Measurements from ENCODE around the gene PPP6R2. TPM values are rescaled to one million over a fixed set of nuclear protein-coding genes. Genes with fewer than 3 reads are reported as not detected.
A peak's percentile ranks its signal among the peaks of the same experiment; 100 is the strongest.

Gene PPP6R2
- total RNA-seq, 2 experiments from 2014 or later, result 33.7 to 34.7 TPM

GRCh38 chr22:50460938-50461337 lies 117.8 kb downstream of the PPP6R2 start:
- no peak for DNase-seq
- no peak overlapping the region for H3K27ac Mint-ChIP-seq
- no peak overlapping the region for H3K4me3 Mint-ChIP-seq
- intact Hi-C loops (cut with micrococcal nuclease), result no loop called here
- H3K27me3 Mint-ChIP-seq (ENCODE audit: low read depth), result no peaks in the 10 kb centered on the region
- no peaks in the 10 kb centered on the region for H3K9me3 Mint-ChIP-seq
- CTCF ChIA-PET, result interaction anchor here (1.3 kb wide), 1 partner anchor 37 kb away, joined by 5 read pairs; no protein-coding TSS in a partner anchor
- H3K36me3 Mint-ChIP-seq (ENCODE audit: low read depth), result peaks cover 23% of the 10 kb centered on the region
- H3K4me1 Mint-ChIP-seq (ENCODE audit: low read depth), result no peaks in the 10 kb centered on the region

DNA sequence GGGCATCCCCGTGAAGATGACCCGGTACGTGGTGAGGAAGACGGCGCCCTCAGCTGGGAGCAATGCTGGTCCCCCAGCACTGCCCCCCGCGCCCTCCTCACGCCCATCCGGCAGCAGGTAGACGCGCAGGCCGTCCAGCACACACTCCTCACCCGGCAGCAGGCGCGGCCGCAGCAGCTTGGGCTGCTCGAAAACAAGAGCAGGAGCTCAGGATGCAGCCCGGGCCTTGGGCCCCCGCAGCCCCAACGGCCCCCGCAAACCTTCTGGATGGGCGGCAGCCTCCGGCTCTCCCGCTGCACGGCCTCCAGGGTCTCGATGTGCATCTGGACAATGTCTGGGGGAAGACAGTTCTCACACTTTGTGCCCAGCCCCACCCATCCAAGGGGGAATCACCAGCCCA lies 118.4 kb downstream of the PPP6R2 start:
- no peak for DNase-seq
- CTCF ChIA-PET, result interaction anchor here (1.0 to 1.8 kb wide), 2 partner anchors 11 to 13 kb away, joined by 3 to 5 read pairs; no protein-coding TSS in a partner anchor
- intact Hi-C loops (cut with micrococcal nuclease), result no loop called here
- Mint-ChIP-seq H3K4me1 (ENCODE audit: low read depth) (no peaks in the 10 kb centered on the region), H3K4me3 (no peak overlapping the region), H3K36me3 (ENCODE audit: low read depth) (peaks cover 23% of the 10 kb centered on the region), H3K27ac (no peak overlapping the region), H3K27me3 (ENCODE audit: low read depth) (no peaks in the 10 kb centered on the region), H3K9me3 (no peaks in the 10 kb centered on the region)

GRCh38 chr22:50461979-50462540 lies 118.9 kb downstream of the PPP6R2 start:
- H3K27ac Mint-ChIP-seq, result no peak overlapping the region
- peaks cover 24% of the 10 kb centered on the region for H3K36me3 Mint-ChIP-seq (ENCODE audit: low read depth)
- DNase-seq, result no peak
- intact Hi-C loops (cut with micrococcal nuclease), result no loop called here
- no peaks in the 10 kb centered on the region for H3K4me1 Mint-ChIP-seq (ENCODE audit: low read depth)
- CTCF ChIA-PET, result interaction anchor here (1.0 to 1.8 kb wide), 2 partner anchors 11 to 14 kb away, joined by 3 to 5 read pairs; no protein-coding TSS in a partner anchor
- H3K9me3 Mint-ChIP-seq, result no peaks in the 10 kb centered on the region
- H3K27me3 Mint-ChIP-seq (ENCODE audit: low read depth), result no peaks in the 10 kb centered on the region
- H3K4me3 Mint-ChIP-seq, result no peak overlapping the region

DNA sequence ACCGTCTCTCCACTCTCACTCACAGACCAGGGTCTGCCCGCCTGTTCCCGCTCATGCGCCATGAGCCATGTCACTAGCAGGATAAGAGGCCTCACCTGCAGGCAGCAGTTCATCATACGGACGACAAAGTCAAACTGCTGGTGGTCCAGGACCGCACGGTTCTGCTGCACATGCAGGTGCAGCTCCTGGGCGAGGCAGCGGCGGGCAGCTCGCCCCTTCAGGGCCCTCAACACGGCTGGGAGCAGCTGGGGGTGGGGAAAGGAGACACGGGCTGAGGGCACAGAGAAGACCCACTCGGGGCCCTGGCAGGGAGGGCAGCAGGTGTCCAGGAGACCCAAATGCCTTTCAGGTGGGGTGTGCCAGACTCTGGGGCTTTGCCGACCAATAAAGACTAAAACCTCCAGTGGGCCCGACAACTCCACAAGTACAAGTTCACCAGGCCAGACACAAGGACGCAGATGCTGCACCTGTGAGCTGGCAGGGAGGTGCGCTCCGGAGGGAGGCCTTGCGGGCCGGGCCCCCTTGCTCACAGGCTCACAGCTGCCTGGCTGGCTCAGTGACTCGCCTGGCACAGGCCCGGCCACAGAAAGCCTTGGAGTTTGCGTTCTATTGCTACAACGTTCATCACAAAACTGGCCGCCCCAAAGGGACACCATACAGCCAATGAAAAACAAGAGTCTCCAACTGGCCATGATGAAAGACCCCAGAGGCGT lies 120.2 kb downstream of the PPP6R2 start:
- no peak overlapping the region for H3K4me3 Mint-ChIP-seq
- CTCF ChIA-PET, result interaction anchor here (0.9 to 1.8 kb wide), 2 partner anchors 9 to 34 kb away, joined by 3 to 5 read pairs; no protein-coding TSS in a partner anchor
- peaks cover 23% of the 10 kb centered on the region for H3K36me3 Mint-ChIP-seq (ENCODE audit: low read depth)

GRCh38 chr22:50464451-50464850 lies 121.3 kb downstream of the PPP6R2 start:
- peaks cover 19% of the 10 kb centered on the region for H3K36me3 Mint-ChIP-seq (ENCODE audit: low read depth)
- no peaks in the 10 kb centered on the region for H3K27me3 Mint-ChIP-seq (ENCODE audit: low read depth)
- no peak overlapping the region for H3K4me3 Mint-ChIP-seq
- peaks cover 11% of the 10 kb centered on the region for H3K4me1 Mint-ChIP-seq (ENCODE audit: low read depth)
- no peaks in the 10 kb centered on the region for H3K9me3 Mint-ChIP-seq
- H3K27ac Mint-ChIP-seq, result no peak overlapping the region
- CTCF ChIA-PET, result interaction anchor here (1.0 kb wide), 1 partner anchor 34 kb away, joined by 4 read pairs; no protein-coding TSS in a partner anchor
- no peak for DNase-seq
- intact Hi-C loops (cut with micrococcal nuclease), result no loop called here

More for the DNA sequence above, 120.2 kb downstream of the PPP6R2 start:
- Mint-ChIP-seq H3K9me3 (no peaks in the 10 kb centered on the region), H3K4me1 (ENCODE audit: low read depth) (peaks cover 1% of the 10 kb centered on the region), H3K27me3 (ENCODE audit: low read depth) (no peaks in the 10 kb centered on the region), H3K27ac (no peak overlapping the region)
- DNase-seq, result no peak
- intact Hi-C loops (cut with micrococcal nuclease), result no loop called here

- no peaks in the 10 kb centered on the region for H3K27me3 Mint-ChIP-seq (ENCODE audit: low read depth)
- CTCF ChIA-PET, result interaction anchor here (1.0 to 1.1 kb wide), 2 partner anchors 33 to 213 kb away, joined by 4 to 5 read pairs; no protein-coding TSS in a partner anchor
- no peaks in the 10 kb centered on the region for H3K9me3 Mint-ChIP-seq
- H3K4me1 Mint-ChIP-seq (ENCODE audit: low read depth), result peaks cover 19% of the 10 kb centered on the region
- no peak overlapping the region for H3K4me3 Mint-ChIP-seq
- intact Hi-C loops (cut with micrococcal nuclease), result no loop called here
- peaks cover 18% of the 10 kb centered on the region for H3K36me3 Mint-ChIP-seq (ENCODE audit: low read depth)
- no peak overlapping the region for H3K27ac Mint-ChIP-seq
- DNase-seq, result no peak
Observed at GRCh38 chr22:50465066-50465930, 122.2 kb downstream of the PPP6R2 start.

- Mint-ChIP-seq H3K4me1 (ENCODE audit: low read depth) (peaks cover 40% of the 10 kb centered on the region), H3K27me3 (ENCODE audit: low read depth) (no peaks in the 10 kb centered on the region), H3K27ac (no peak overlapping the region), H3K36me3 (ENCODE audit: low read depth) (peaks cover 11% of the 10 kb centered on the region), H3K4me3 (no peak overlapping the region), H3K9me3 (no peaks in the 10 kb centered on the region)
- DNase-seq, result no peak
- CTCF ChIA-PET, result interaction anchor here (1.3 kb wide), 1 partner anchor 30 kb away, joined by 3 read pairs; no protein-coding TSS in a partner anchor
- intact Hi-C loops (cut with micrococcal nuclease), result no loop called here
Observed at GRCh38 chr22:50467341-50467740, 124.2 kb downstream of the PPP6R2 start.

- Mint-ChIP-seq H3K36me3 (ENCODE audit: low read depth) (peaks cover 11% of the 10 kb centered on the region), H3K4me1 (ENCODE audit: low read depth) (peaks cover 45% of the 10 kb centered on the region), H3K4me3 (no peak overlapping the region), H3K27ac (no peak overlapping the region), H3K9me3 (no peaks in the 10 kb centered on the region), H3K27me3 (ENCODE audit: low read depth) (no peaks in the 10 kb centered on the region)
- intact Hi-C loops (cut with micrococcal nuclease), result no loop called here
- no peak for DNase-seq
- CTCF ChIA-PET, result interaction anchor here (0.6 to 1.3 kb wide), 2 partner anchors 29 to 30 kb away, joined by 3 to 4 read pairs; no protein-coding TSS in a partner anchor
Observed at GRCh38 chr22:50467773-50468440, 124.8 kb downstream of the PPP6R2 start.

DNA sequence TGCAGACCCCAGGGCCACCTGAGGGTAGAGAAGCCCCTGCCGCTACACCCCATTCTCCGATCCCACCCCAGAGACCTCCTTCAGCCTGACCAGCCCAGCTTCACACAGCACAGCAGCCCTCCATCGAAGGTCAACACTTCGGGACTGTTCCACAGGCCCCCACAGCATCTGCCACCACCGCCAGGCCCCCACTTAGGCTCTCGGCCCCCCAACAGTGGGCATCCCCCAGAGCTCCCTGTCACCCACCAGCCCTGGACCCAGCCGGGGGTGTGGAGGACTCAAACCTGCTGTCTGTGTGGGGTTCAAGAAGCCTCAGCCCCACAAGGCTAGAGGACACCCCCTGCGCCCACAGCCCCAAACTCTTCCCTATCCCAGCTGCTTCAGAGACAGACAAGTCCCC lies 125.5 kb downstream of the PPP6R2 start:
- Mint-ChIP-seq H3K36me3 (ENCODE audit: low read depth) (peaks cover 8% of the 10 kb centered on the region), H3K4me1 (ENCODE audit: low read depth) (peaks cover 52% of the 10 kb centered on the region), H3K27me3 (ENCODE audit: low read depth) (no peaks in the 10 kb centered on the region), H3K9me3 (no peaks in the 10 kb centered on the region), H3K27ac (peak overlapping the region; percentile 56), H3K4me3 (no peak overlapping the region)
- intact Hi-C loops (cut with micrococcal nuclease), result loop anchor here (1.0 kb wide), 1 partner anchor 39 kb away; the partner anchor contains the start of gene LMF2
- CTCF ChIA-PET, result interaction anchor here (0.6 kb wide), 2 partner anchors 28 to 103 kb away, joined by 4 to 5 read pairs; no protein-coding TSS in a partner anchor
- no peak for DNase-seq

DNA sequence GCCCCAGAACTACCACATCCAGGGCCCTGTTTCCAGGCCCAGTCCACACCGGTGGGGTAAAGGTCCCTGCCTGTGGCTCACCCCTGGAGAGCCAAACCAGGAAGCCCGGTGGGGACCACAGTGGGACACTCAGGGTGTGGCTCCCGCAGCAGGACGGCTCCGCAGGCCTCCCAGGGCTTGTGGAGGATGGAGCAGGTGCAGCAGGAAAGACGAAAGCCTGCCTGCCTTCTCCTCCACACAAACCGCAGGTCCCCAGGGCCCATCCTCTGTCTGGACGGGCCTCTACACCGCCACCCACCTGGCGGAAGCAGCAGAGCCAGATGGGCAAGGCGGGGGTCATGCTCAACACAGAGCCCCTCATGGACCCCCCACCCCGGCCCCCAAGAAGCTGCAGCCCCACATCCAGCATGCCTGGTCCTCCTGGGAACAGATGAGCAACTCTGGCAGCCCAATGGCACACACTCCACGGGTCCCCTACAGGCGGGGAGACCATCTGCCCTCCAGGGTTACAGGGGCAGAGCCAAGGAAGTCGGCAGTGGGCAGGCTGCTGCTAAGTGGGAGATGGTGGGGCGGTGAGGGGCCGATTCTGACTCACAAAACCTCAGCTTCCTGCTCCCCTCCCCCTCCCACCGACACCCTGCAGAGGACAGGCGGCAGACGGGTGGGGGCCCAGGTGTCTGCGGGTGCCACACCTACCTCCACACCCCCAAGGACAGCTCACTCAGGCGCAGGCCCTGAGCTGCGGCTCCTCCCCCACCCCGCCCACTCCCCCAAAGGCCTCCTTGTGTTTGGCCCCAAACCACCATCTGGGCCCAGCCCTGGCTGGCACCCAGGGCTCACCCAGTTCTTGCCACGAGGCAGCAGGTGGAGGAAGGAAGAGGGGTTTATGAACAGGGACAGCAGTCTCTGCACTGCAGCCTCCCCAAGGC lies 126.5 kb downstream of the PPP6R2 start:
- peak overlapping the region; percentile 56 for H3K4me3 Mint-ChIP-seq
- no peaks in the 10 kb centered on the region for H3K27me3 Mint-ChIP-seq (ENCODE audit: low read depth)
- CTCF ChIA-PET, result interaction anchor here (0.7 to 2.0 kb wide), 4 partner anchors 10 to 64 kb away, joined by 3 to 11 read pairs (median 6); partner anchors contain the start of gene SCO2
- H3K36me3 Mint-ChIP-seq (ENCODE audit: low read depth), result peaks cover 4% of the 10 kb centered on the region
- DNase-seq, result peak; percentile 97
- no peaks in the 10 kb centered on the region for H3K9me3 Mint-ChIP-seq
- peaks cover 58% of the 10 kb centered on the region for H3K4me1 Mint-ChIP-seq (ENCODE audit: low read depth)
- H3K27ac Mint-ChIP-seq, result peak overlapping the region; percentile 89
- intact Hi-C loops (cut with micrococcal nuclease), result loop anchor here (1.0 to 10.0 kb wide), 4 partner anchors 38 to 507 kb away; partner anchors contain the start of genes LMF2, PIM3 and TUBGCP6

Data from activated naive CD4-positive, alpha-beta T cell treated with anti-CD3 and anti-CD28 coated beads for 36 hours (primary cell).